ENCODE data around the gene ECE1. TPM values are rescaled to one million over a fixed set of nuclear protein-coding genes. Genes with fewer than 3 reads are reported as not detected.
A peak's percentile ranks its signal among the peaks of the same experiment; 100 is the strongest.
"Not testable (repeated sequence)": the region's sequence is repeated elsewhere in the genome, so short reads cannot be mapped to it uniquely, and the experiment has no call there.

Gene ECE1
- total RNA-seq, 2 experiments from 2014 or later, result 95.6 to 101 TPM

DNA sequence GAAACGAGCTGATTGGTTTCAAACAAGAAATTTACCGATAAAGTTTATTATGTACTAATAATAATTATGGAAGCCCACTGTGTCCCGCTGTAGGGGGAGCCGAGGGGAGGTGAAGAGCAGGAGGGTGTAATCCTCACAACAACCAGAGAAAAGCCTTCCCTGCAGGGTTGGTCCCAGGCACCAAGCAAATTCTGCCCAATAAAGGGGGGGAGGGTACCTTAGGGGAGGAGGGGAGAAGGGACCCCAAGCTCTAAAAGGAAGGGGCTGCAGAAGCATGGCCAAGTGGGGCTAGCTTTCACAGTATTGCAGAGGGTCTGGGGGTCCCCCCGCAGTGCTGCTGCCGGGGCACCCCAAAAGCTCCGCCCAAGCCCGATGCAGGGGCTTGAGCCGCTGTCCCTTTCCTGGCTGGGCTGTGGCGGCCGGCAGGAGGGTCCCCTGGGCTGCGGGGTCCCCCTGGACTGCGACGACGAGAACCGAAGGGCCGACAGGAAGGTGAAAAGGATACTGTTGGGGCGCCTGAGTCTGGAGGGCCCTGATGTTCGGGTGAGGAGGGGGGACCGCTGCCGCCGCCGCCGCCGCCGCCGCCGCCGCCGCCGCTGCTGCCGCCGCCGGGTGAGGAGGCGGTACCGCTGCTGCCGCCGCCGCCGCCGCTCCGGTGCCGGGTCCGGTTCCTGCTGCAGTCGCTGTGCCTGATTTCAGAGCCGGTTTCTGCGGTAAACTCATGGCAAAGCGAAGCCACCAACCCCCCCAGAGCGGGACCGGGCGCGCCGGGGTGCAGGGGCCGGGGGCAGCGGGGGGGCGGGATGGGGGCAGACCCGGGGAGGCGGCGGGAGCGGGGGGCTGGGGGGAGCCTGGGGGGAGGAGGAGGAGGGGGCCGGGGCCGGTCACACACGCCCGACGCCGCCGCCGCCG, 114.3 kb downstream of the ECE1 start:
- no peaks in the 10 kb centered on the region for H3K27me3 Mint-ChIP-seq
- peak overlapping the region; percentile 86 for H3K4me3 Mint-ChIP-seq

GRCh38 chr1:21175324-21175669, 115.0 kb downstream of the ECE1 start:
- H3K9me3 Mint-ChIP-seq, result no peaks in the 10 kb centered on the region
- H3K4me3 Mint-ChIP-seq, result peak overlapping the region; percentile 86
- peak; percentile 21 for DNase-seq
- H3K27me3 Mint-ChIP-seq, result no peaks in the 10 kb centered on the region
- H3K4me1 Mint-ChIP-seq, result peaks cover 27% of the 10 kb centered on the region
- peak overlapping the region; percentile 91 for H3K27ac Mint-ChIP-seq
- peaks cover 33% of the 10 kb centered on the region for H3K36me3 Mint-ChIP-seq

More for the DNA sequence above, 114.3 kb downstream of the ECE1 start:
- Mint-ChIP-seq H3K36me3 (peaks cover 29% of the 10 kb centered on the region), H3K4me1 (peaks cover 27% of the 10 kb centered on the region), H3K9me3 (no peaks in the 10 kb centered on the region), H3K27ac (peak overlapping the region; percentile 91)
- DNase-seq, result peak; percentile 46

DNA sequence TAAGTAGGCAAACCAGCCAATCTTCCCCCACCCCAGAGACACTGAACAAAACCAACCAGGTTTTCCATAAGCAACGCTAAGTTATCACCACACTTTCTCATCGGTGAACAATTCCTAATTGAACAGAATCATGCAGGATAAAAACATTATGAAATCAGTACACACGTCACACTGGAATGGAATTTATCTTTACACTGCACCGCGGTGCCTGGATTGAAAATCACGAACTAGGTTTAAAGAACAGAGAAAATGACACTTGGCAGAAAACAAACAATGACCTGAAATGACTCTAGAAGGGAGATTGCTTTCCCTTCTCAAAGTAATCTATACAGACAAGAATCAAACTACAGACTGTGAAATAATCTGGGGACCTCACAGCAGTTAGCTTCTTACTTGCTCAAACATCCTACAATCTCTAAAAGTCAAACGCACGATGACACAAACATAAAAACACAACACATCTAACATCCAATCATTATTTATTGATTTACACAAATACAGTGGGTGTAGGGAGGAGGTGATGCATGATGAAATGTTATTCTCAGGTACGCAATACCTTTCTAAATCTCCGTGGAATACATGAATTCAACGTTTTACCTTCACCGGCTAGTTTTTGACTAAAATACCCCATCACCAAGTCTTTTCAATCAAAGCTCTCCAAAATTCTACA, 115.5 kb downstream of the ECE1 start:
- Mint-ChIP-seq H3K36me3 (peaks cover 35% of the 10 kb centered on the region), H3K4me3 (peak overlapping the region; percentile 86), H3K9me3 (no peaks in the 10 kb centered on the region), H3K27me3 (no peaks in the 10 kb centered on the region), H3K27ac (peak overlapping the region; percentile 91), H3K4me1 (peaks cover 27% of the 10 kb centered on the region)
- DNase-seq, result no peak

- no peaks in the 10 kb centered on the region for H3K9me3 Mint-ChIP-seq
- H3K27me3 Mint-ChIP-seq, result no peaks in the 10 kb centered on the region
- H3K27ac Mint-ChIP-seq, result no peak overlapping the region
- H3K36me3 Mint-ChIP-seq, result peaks cover 35% of the 10 kb centered on the region
- peak overlapping the region; percentile 86 for H3K4me3 Mint-ChIP-seq
- no peak for DNase-seq
- H3K4me1 Mint-ChIP-seq, result peaks cover 27% of the 10 kb centered on the region
Observed at GRCh38 chr1:21174230-21174629, 116.0 kb downstream of the ECE1 start.

GRCh38 chr1:21173096-21173495, 117.2 kb downstream of the ECE1 start:
- H3K27me3 Mint-ChIP-seq, DNase-seq, H3K27ac Mint-ChIP-seq, H3K9me3 Mint-ChIP-seq, H3K4me3 Mint-ChIP-seq: not testable (repeated sequence)
- Mint-ChIP-seq H3K4me1 (peaks cover 27% of the 10 kb centered on the region), H3K36me3 (peaks cover 35% of the 10 kb centered on the region)

- H3K4me1 Mint-ChIP-seq, result peaks cover 23% of the 10 kb centered on the region
- H3K9me3 Mint-ChIP-seq, H3K27ac Mint-ChIP-seq, DNase-seq, H3K4me3 Mint-ChIP-seq, H3K27me3 Mint-ChIP-seq: not testable (repeated sequence)
- H3K36me3 Mint-ChIP-seq, result peaks cover 42% of the 10 kb centered on the region
Observed at GRCh38 chr1:21170837-21171236, 119.4 kb downstream of the ECE1 start.

GRCh38 chr1:21168444-21168843, 121.8 kb downstream of the ECE1 start:
- H3K9me3 Mint-ChIP-seq, result no peaks in the 10 kb centered on the region
- no peak for DNase-seq
- H3K4me3 Mint-ChIP-seq, result no peak overlapping the region
- no peak overlapping the region for H3K27ac Mint-ChIP-seq
- H3K27me3 Mint-ChIP-seq, result no peaks in the 10 kb centered on the region
- H3K4me1 Mint-ChIP-seq, result peaks cover 13% of the 10 kb centered on the region
- H3K36me3 Mint-ChIP-seq, result peaks cover 35% of the 10 kb centered on the region

Other genes with a start within 250 kb of the ECE1 start
- 10 to 100 TPM; 51.1 to 55.9 TPM for gene EIF4G3, start 113.6 kb downstream of the ECE1 start, total RNA-seq
- gene NBPF3, start 149.7 kb upstream of the ECE1 start, total RNA-seq, result 1 to 10 TPM; 3.9 to 4.2 TPM
- gene ALPL, start 219.0 kb upstream of the ECE1 start, total RNA-seq, result not detected

Data from activated naive CD8-positive, alpha-beta T cell treated with anti-CD3 and anti-CD28 coated beads for 36 hours (primary cell).